ACC112 (cell line): ENCODE measurements around the gene LRRC27.

Experiments
- H2AFZ ChIP-seq: fragments of 200-600 bp; sonication (generic); one replicate; pipeline ENCODE4 v1.6.0; 2017; ENCODE audit warnings: antibody characterized with exemption, low read length; ENCODE audit not compliant: unreplicated experiment
- H3K27ac ChIP-seq: fragments of 200-600 bp; sonication (generic); 2 replicates; pipeline ENCODE4 v1.5.1; 2014; ENCODE audit warnings: low read depth, mild to moderate bottlenecking, antibody characterized with exemption, low read length, moderate library complexity
- H3K27me3 ChIP-seq: fragments of 200-600 bp; sonication (generic); 2 replicates; pipeline ENCODE4 v1.6.1; 2014; ENCODE audit warnings: mild to moderate bottlenecking, antibody characterized with exemption, low read length, moderate library complexity, mixed read lengths; ENCODE audit not compliant: insufficient read depth
- H3K36me3 ChIP-seq: fragments of 200-600 bp; sonication (generic); 2 replicates; pipeline ENCODE4 v1.6.1; 2016; ENCODE audit warnings: mild to moderate bottlenecking, antibody characterized with exemption, low read length, moderate library complexity, mixed read lengths; ENCODE audit not compliant: insufficient read depth
- H3K4me1 ChIP-seq: fragments of 200-600 bp; sonication (generic); one replicate; pipeline ENCODE4 v1.6.1; 2016; ENCODE audit warnings: low read length, mixed read lengths; ENCODE audit not compliant: insufficient read depth, unreplicated experiment, control insufficient read depth
- H3K4me3 ChIP-seq: fragments of 200-600 bp; sonication (generic); 2 replicates; pipeline ENCODE4 v1.5.1; 2014; ENCODE audit warnings: mild to moderate bottlenecking, low read depth, low read length
- H3K79me2 ChIP-seq: fragments of 200-600 bp; sonication (generic); one replicate; pipeline ENCODE4 v1.6.0; 2016; ENCODE audit warnings: low read length; ENCODE audit not compliant: control insufficient read depth, unreplicated experiment, insufficient read depth

Gene LRRC27

GRCh38 chr10:132419538-132420468, 87.8 kb downstream of the LRRC27 start:
- no peaks in the 10 kb centered on the region for H3K36me3 ChIP-seq
- no peak overlapping the region for H3K4me3 ChIP-seq
- no peaks in the 10 kb centered on the region for H3K79me2 ChIP-seq
- no peak overlapping the region for H3K27ac ChIP-seq
- no peaks in the 10 kb centered on the region for H3K27me3 ChIP-seq
- peaks cover 5% of the 10 kb centered on the region for H3K4me1 ChIP-seq
- H2AFZ ChIP-seq = no peak overlapping the region

GRCh38 chr10:132420469-132420980, 88.5 kb downstream of the LRRC27 start:
- no peaks in the 10 kb centered on the region for H3K79me2 ChIP-seq
- peaks cover 5% of the 10 kb centered on the region for H3K4me1 ChIP-seq
- H3K36me3 ChIP-seq = no peaks in the 10 kb centered on the region
- no peaks in the 10 kb centered on the region for H3K27me3 ChIP-seq
- H3K27ac ChIP-seq = no peak overlapping the region
- H2AFZ ChIP-seq = no peak overlapping the region
- no peak overlapping the region for H3K4me3 ChIP-seq

- Histone ChIP-seq H3K27ac (no peak overlapping the region), H3K4me1 (peaks cover 5% of the 10 kb centered on the region), H3K36me3 (no peaks in the 10 kb centered on the region), H3K79me2 (no peaks in the 10 kb centered on the region), H2AFZ (no peak overlapping the region), H3K27me3 (no peaks in the 10 kb centered on the region), H3K4me3 (no peak overlapping the region)
Observed at GRCh38 chr10:132420981-132421846, 89.2 kb downstream of the LRRC27 start.

GRCh38 chr10:132421847-132422751, 90.1 kb downstream of the LRRC27 start:
- peaks cover 5% of the 10 kb centered on the region for H3K4me1 ChIP-seq
- no peaks in the 10 kb centered on the region for H3K79me2 ChIP-seq
- no peak overlapping the region for H3K27ac ChIP-seq
- no peaks in the 10 kb centered on the region for H3K36me3 ChIP-seq
- H3K4me3 ChIP-seq = no peak overlapping the region
- no peak overlapping the region for H2AFZ ChIP-seq
- no peaks in the 10 kb centered on the region for H3K27me3 ChIP-seq

- Histone ChIP-seq H3K36me3 (no peaks in the 10 kb centered on the region), H3K27me3 (no peaks in the 10 kb centered on the region), H3K4me3 (no peak overlapping the region), H3K79me2 (no peaks in the 10 kb centered on the region), H2AFZ (no peak overlapping the region), H3K27ac (no peak overlapping the region), H3K4me1 (peaks cover 5% of the 10 kb centered on the region)
Observed at GRCh38 chr10:132422903-132423825, 91.2 kb downstream of the LRRC27 start.

- H3K4me3 ChIP-seq = no peak overlapping the region
- no peak overlapping the region for H2AFZ ChIP-seq
- H3K36me3 ChIP-seq = no peaks in the 10 kb centered on the region
- no peak overlapping the region for H3K27ac ChIP-seq
- peaks cover 5% of the 10 kb centered on the region for H3K4me1 ChIP-seq
- no peaks in the 10 kb centered on the region for H3K79me2 ChIP-seq
- H3K27me3 ChIP-seq = no peaks in the 10 kb centered on the region
Observed at GRCh38 chr10:132423966-132424861, 92.2 kb downstream of the LRRC27 start.

- Histone ChIP-seq H3K4me3 (no peak overlapping the region), H3K27ac (no peak overlapping the region), H3K36me3 (no peaks in the 10 kb centered on the region), H3K4me1 (peaks cover 5% of the 10 kb centered on the region), H3K27me3 (no peaks in the 10 kb centered on the region), H2AFZ (no peak overlapping the region), H3K79me2 (no peaks in the 10 kb centered on the region)
Observed at GRCh38 chr10:132425029-132425756, 93.2 kb downstream of the LRRC27 start.

- no peak overlapping the region for H2AFZ ChIP-seq
- peaks cover 5% of the 10 kb centered on the region for H3K4me1 ChIP-seq
- no peaks in the 10 kb centered on the region for H3K36me3 ChIP-seq
- H3K27me3 ChIP-seq = no peaks in the 10 kb centered on the region
- no peaks in the 10 kb centered on the region for H3K79me2 ChIP-seq
- H3K27ac ChIP-seq = no peak overlapping the region
- no peak overlapping the region for H3K4me3 ChIP-seq
Observed at GRCh38 chr10:132425757-132426155, 93.8 kb downstream of the LRRC27 start.
